Breast epithelium (tissue), 3 donors: ENCODE results near the gene MSH5.

Experiments
- CTCF ChIP-seq, 3 donors: fragments of 450-650 bp; IDR thresholded peaks; one replicate each; pipeline ENCODE4 v1.5.1; 2016 to 2017; ENCODE audit warnings: antibody characterized with exemption in 3 of 3, mild to moderate bottlenecking in 3 of 3, moderate library complexity in 3 of 3
- POLR2A ChIP-seq: fragments of 450-650 bp; IDR thresholded peaks from one replicate; pipeline ENCODE4 v1.6.1; 2016; ENCODE audit warnings: antibody characterized with exemption, mild to moderate bottlenecking, moderate library complexity
- POLR2AphosphoS5 ChIP-seq, 3 donors: sonication (generic); formaldehyde crosslinking; IDR thresholded peaks; one replicate each; pipeline ENCODE4 v1.6.1; 2017; ENCODE audit warnings: antibody characterized with exemption in 3 of 3

- TF ChIP-seq POLR2AphosphoS5 (IDR thresholded peaks at IDR 0.05) = peak; percentile 93 to 98 (median 96)
- TF ChIP-seq CTCF (IDR thresholded peaks at IDR 0.05) = peak in 2 of 3 donors; percentile 14 to 26
- peak; percentile 96 for TF ChIP-seq POLR2A
Measured at GRCh38 chr6:31702819-31703716, 36.7 kb upstream of the MSH5 start, which contains the start of gene ABHD16A.
